Hepatocyte (in vitro differentiated cells): ENCODE measurements around the gene ABL2. TPM values are rescaled to one million over a fixed set of nuclear protein-coding genes. Genes with fewer than 3 reads are reported as not detected.

Source experiments
- DNase-seq: peaks from one replicate; pipeline ENCODE4 v3.0.0-alpha.2; 2016; ENCODE audit warnings: low spot score
- H2AFZ ChIP-seq: fragments of 200-600 bp; sonication (generic); 2 replicates; pipeline ENCODE4 v1.6.0; 2016; ENCODE audit warnings: antibody characterized with exemption, mild to moderate bottlenecking
- H3K27ac ChIP-seq: fragments of 200-600 bp; sonication (generic); 2 replicates; pipeline ENCODE4 v1.5.1; 2016; ENCODE audit warnings: mild to moderate bottlenecking
- H3K27me3 ChIP-seq: fragments of 200-600 bp; sonication (generic); 2 replicates; pipeline ENCODE4 v1.6.1; 2016
- H3K36me3 ChIP-seq: fragments of 200-600 bp; sonication (generic); replicated peaks from 2 replicates; pipeline ENCODE4 v1.5.1; 2016; ENCODE audit warnings: low read depth; ENCODE audit not compliant: insufficient read depth
- H3K4me1 ChIP-seq: fragments of 200-600 bp; sonication (generic); 2 replicates; pipeline ENCODE4 v1.5.1; 2016; ENCODE audit warnings: mild to moderate bottlenecking, moderate library complexity; ENCODE audit not compliant: insufficient read depth
- H3K4me2 ChIP-seq: fragments of 200-600 bp; sonication (generic); 2 replicates; pipeline ENCODE4 v1.6.0; 2016
- H3K4me3 ChIP-seq: fragments of 200-600 bp; sonication (generic); 2 replicates; pipeline ENCODE4 v1.5.1; 2016; ENCODE audit warnings: mild to moderate bottlenecking
- H3K79me2 ChIP-seq: fragments of 200-600 bp; sonication (generic); 2 replicates; pipeline ENCODE4 v1.6.0; 2017; ENCODE audit warnings: mild to moderate bottlenecking
- H3K9me2 ChIP-seq: fragments of 200-600 bp; sonication (generic); replicated peaks from 2 replicates; pipeline ENCODE4 v1.6.0; 2017; ENCODE audit warnings: mild to moderate bottlenecking; ENCODE audit not compliant: insufficient read depth
- H3K9me3 ChIP-seq: fragments of 200-600 bp; sonication (generic); 2 replicates; pipeline ENCODE4 v1.5.1; 2016; ENCODE audit warnings: low read depth, mild to moderate bottlenecking
- H4K20me1 ChIP-seq: fragments of 200-600 bp; sonication (generic); 2 replicates; pipeline ENCODE4 v1.6.0; 2016; ENCODE audit warnings: mild to moderate bottlenecking; ENCODE audit not compliant: insufficient read depth, poor library complexity, severe bottlenecking
- EZH2 ChIP-seq: fragments of 200-600 bp; sonication (generic); IDR thresholded peaks from 2 replicates; pipeline ENCODE4 v1.6.1; 2016; ENCODE audit warnings: antibody characterized with exemption, mild to moderate bottlenecking, borderline replicate concordance
- EZH2phosphoT487 ChIP-seq: fragments of 200-600 bp; sonication (generic); IDR thresholded peaks from one replicate; pipeline ENCODE4 v1.6.1; 2018; ENCODE audit warnings: antibody characterized with exemption, mild to moderate bottlenecking, low read depth, moderate library complexity; ENCODE audit not compliant: unreplicated experiment, severe bottlenecking
- WGBS: methylation state at CpG from one replicate; pipeline ENCODE4 v1.1.6; 2016; ENCODE audit warnings: low lambda C conversion rate; ENCODE audit errors: missing lambda C conversion rate; 5-methylcytosine and 5-hydroxymethylcytosine counted together
- polyA plus RNA-seq: library from polyadenylated mRNA; unstranded; fragments of >200 nt; fragmentation: Nextera tagmentation; extraction: Ambion mirVana; gene quantifications from 2 replicates; pipeline ENCODE4 v1.2.1, GENCODE V29; 2016
- total RNA-seq: library from RNA; depleted of rRNA; stranded (reverse); fragments of >200 nt; gene quantifications from 2 replicates; pipeline ENCODE4 v1.2.3, GENCODE V29; 2014
- TF ChIP-seq, protein P1 (sequence below): fragments of 200-600 bp; sonication (generic); IDR thresholded peaks from 2 replicates; pipeline ENCODE4 v1.5.1; 2016; ENCODE audit warnings: antibody characterized with exemption, mild to moderate bottlenecking; ENCODE audit not compliant: poor library complexity

ABL2 gene
- total and polyA plus RNA-seq, 2 experiments from 2014 or later = 8.6 to 11.6 TPM

DNA sequence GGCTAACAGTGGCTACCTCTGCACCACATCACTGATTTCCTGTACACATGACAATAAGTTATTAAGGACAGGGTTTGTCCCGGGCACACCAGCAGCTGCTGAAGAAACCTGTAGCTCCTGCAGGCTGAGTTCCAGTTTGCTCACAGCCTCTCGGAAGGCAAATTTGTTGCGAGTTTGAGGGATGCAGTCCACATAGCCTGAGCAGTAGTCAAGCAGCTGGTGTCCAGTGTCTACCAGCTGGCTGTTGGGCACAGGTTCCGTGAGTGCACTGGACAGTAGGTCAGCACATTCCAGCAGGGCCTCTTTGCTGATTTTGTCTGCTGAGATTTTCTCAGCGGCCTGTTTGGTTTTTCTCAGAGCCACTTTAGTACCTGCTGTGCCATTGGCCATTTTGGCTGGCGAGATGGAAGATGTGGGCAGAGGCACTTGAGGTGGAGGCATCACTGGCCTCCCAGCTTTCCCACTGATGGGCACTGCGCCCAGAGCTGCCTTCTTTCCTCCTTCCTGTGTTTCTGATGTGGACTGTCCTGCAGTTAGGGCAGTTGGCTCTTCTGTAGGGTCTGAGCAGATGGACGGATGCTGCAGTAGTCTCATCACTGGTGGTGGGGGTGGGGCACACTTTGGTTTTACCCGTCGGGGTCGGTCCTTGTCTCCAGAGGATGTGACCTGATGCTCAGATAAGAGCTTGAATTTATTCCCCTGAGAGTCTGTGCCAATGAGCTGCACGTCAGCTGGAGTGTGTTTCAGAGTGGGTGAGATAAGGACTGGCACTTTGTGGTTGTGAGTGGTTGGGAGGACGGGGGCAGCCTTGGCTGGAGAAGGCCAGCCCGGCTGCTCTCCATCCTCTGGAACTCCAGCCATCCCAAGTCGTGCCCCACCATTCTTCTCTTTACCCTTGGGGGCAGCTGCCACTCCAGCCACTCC, 121.5 kb downstream of the ABL2 start:
- no peaks in the 10 kb centered on the region for H3K9me2 ChIP-seq
- no peaks in the 10 kb centered on the region for H3K4me1 ChIP-seq
- no peak overlapping the region for H3K4me3 ChIP-seq
- TF ChIP-seq, protein P1, sequence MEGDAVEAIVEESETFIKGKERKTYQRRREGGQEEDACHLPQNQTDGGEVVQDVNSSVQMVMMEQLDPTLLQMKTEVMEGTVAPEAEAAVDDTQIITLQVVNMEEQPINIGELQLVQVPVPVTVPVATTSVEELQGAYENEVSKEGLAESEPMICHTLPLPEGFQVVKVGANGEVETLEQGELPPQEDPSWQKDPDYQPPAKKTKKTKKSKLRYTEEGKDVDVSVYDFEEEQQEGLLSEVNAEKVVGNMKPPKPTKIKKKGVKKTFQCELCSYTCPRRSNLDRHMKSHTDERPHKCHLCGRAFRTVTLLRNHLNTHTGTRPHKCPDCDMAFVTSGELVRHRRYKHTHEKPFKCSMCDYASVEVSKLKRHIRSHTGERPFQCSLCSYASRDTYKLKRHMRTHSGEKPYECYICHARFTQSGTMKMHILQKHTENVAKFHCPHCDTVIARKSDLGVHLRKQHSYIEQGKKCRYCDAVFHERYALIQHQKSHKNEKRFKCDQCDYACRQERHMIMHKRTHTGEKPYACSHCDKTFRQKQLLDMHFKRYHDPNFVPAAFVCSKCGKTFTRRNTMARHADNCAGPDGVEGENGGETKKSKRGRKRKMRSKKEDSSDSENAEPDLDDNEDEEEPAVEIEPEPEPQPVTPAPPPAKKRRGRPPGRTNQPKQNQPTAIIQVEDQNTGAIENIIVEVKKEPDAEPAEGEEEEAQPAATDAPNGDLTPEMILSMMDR = no peak
- no peak for TF ChIP-seq EZH2phosphoT487
- no peak for TF ChIP-seq EZH2
- no peak overlapping the region for H3K4me2 ChIP-seq
- H3K27ac ChIP-seq = no peak overlapping the region
- 93% methylated on average over 15 of the region's 15 CpGs for WGBS
- no peaks in the 10 kb centered on the region for H3K79me2 ChIP-seq
- no peaks in the 10 kb centered on the region for H3K9me3 ChIP-seq
- H3K36me3 ChIP-seq = no peaks in the 10 kb centered on the region
- no peaks in the 10 kb centered on the region for H4K20me1 ChIP-seq
- no peak for DNase-seq
- no peaks in the 10 kb centered on the region for H3K27me3 ChIP-seq
- no peak overlapping the region for H2AFZ ChIP-seq

DNA sequence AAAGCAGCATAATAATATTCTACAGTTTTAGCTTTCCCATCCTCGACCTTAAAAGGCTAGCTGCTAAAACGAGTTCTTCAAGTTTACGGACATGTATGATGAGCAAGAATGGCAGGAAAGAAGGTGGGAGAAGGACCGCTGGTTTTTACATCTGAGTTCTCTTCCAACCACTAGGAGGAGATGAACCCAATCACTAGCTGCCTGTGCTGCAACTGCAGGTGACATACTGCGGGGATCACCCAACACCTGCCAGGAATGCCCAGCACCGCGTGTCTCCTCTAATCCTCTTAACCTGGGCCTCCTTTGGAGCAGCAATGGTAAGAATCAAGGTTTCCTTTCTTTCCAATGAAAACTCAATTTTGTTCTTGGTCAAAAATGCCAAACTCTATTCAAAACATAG, 124.1 kb downstream of the ABL2 start:
- no peak overlapping the region for H3K27ac ChIP-seq
- no peaks in the 10 kb centered on the region for H3K9me2 ChIP-seq
- H3K27me3 ChIP-seq = no peaks in the 10 kb centered on the region
- no peaks in the 10 kb centered on the region for H3K36me3 ChIP-seq
- no peaks in the 10 kb centered on the region for H3K9me3 ChIP-seq
- no peak overlapping the region for H3K4me2 ChIP-seq
- no peak overlapping the region for H3K4me3 ChIP-seq
- WGBS = 45% methylated on average over 7 of the region's 7 CpGs
- DNase-seq = peak; percentile 59
- H2AFZ ChIP-seq = no peak overlapping the region
- H3K4me1 ChIP-seq = no peaks in the 10 kb centered on the region
- no peaks in the 10 kb centered on the region for H3K79me2 ChIP-seq
- TF ChIP-seq, protein P1 = peak; percentile 40
- no peak for TF ChIP-seq EZH2
- no peaks in the 10 kb centered on the region for H4K20me1 ChIP-seq

DNA sequence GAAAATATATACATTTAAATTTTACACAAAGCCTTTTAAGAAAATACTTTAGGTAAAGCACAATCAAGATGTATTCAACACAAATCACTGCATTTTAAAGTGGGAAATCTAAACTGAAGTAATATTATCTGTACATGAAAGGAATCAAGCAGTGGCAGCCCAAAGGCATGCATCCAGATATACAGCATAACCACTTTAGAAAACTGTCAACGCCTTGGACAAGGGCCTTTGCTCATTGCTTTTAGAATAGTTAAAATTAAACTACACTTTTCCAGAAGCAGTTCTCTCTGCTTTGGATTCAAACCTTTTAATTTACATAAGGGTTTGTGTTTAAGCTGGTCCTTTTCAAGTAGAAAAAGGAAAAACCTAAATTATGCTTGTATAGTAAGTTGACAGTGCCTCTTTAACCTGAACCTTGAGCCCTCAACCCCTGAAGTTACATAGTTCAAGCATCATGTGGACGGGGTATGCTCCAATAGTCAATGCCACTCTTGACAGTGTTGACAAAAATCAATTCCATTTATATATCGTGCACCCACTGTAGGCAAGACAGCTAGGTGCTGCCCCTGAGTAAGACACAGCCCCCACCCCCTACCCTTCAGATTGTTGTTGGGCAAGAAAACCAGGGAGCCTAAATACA, 124.7 kb downstream of the ABL2 start:
- no peaks in the 10 kb centered on the region for H3K9me2 ChIP-seq
- no peaks in the 10 kb centered on the region for H4K20me1 ChIP-seq
- 74% methylated on average over 3 of the region's 3 CpGs for WGBS
- no peaks in the 10 kb centered on the region for H3K27me3 ChIP-seq
- H3K79me2 ChIP-seq = no peaks in the 10 kb centered on the region
- no peaks in the 10 kb centered on the region for H3K9me3 ChIP-seq
- H3K4me1 ChIP-seq = no peaks in the 10 kb centered on the region
- no peak for TF ChIP-seq EZH2phosphoT487
- TF ChIP-seq, protein P1 = no peak
- no peak for TF ChIP-seq EZH2
- DNase-seq = no peak
- no peak overlapping the region for H3K27ac ChIP-seq
- no peak overlapping the region for H3K4me3 ChIP-seq
- peak overlapping the region; percentile 2 for H3K4me2 ChIP-seq
- no peak overlapping the region for H2AFZ ChIP-seq
- H3K36me3 ChIP-seq = no peaks in the 10 kb centered on the region
